HCEC 1CT (cell line): Measurements from ENCODE around the gene BBIP1.
A peak's percentile ranks its signal among the peaks of the same experiment; 100 is the strongest.
"Not testable (repeated sequence)": the region's sequence is repeated elsewhere in the genome, so short reads cannot be mapped to it uniquely, and the experiment has no call there.

Source experiments
- DNase-seq: peaks from one replicate; pipeline ENCODE4 v3.0.0-alpha.2; 2017

BBIP1 gene

GRCh38 chr10:110919971-110920881 lies 1.2 kb upstream of the BBIP1 start:
- DNase-seq = peak; percentile 51

GRCh38 chr10:110919349-110919931 lies 460 bp upstream of the BBIP1 start, which contains the start of gene SHOC2:
Gene SHOC2 (plus strand): TSS chr10:110919604. CDS start chr10:110964359, 44,755 bp downstream.
- peak; percentile 78 for DNase-seq

- DNase-seq = peak; percentile 97
These were observed 724 bp downstream of the BBIP1 start for GRCh38 chr10:110918269-110918642.

- DNase-seq = peak; percentile 89
These were observed 2.2 kb downstream of the BBIP1 start for GRCh38 chr10:110916554-110917346.

GRCh38 chr10:110915600-110915999 lies 3.4 kb downstream of the BBIP1 start:
- not testable (repeated sequence) for DNase-seq

- DNase-seq = no peak
These were observed 3.9 kb downstream of the BBIP1 start for GRCh38 chr10:110915035-110915434.

GRCh38 chr10:110914431-110914830 lies 4.5 kb downstream of the BBIP1 start:
- DNase-seq = peak; percentile 77

- peak; percentile 86 for DNase-seq
These were observed 6.6 kb downstream of the BBIP1 start for GRCh38 chr10:110912374-110912773.

GRCh38 chr10:110910138-110910537 lies 8.8 kb downstream of the BBIP1 start:
- DNase-seq = no peak

GRCh38 chr10:110903280-110904278 lies 15.4 kb downstream of the BBIP1 start:
- no peak for DNase-seq

- peak; percentile 67 for DNase-seq
These were observed 16.8 kb downstream of the BBIP1 start for GRCh38 chr10:110901954-110902819.

GRCh38 chr10:110900983-110901382 lies 18.0 kb downstream of the BBIP1 start:
- DNase-seq = no peak

- DNase-seq = peak; percentile 38
These were observed 20.6 kb downstream of the BBIP1 start for GRCh38 chr10:110898391-110898790.

GRCh38 chr10:110897184-110897583 lies 21.8 kb downstream of the BBIP1 start:
- no peak for DNase-seq

GRCh38 chr10:110893559-110894179 lies 25.3 kb downstream of the BBIP1 start:
- peak; percentile 51 for DNase-seq

GRCh38 chr10:110892602-110893288 lies 26.2 kb downstream of the BBIP1 start:
- DNase-seq = no peak

GRCh38 chr10:110887560-110887959 lies 31.4 kb downstream of the BBIP1 start:
- DNase-seq = no peak

GRCh38 chr10:110885932-110886674 lies 32.9 kb downstream of the BBIP1 start:
- no peak for DNase-seq

GRCh38 chr10:110883924-110884323 lies 35.1 kb downstream of the BBIP1 start:
- DNase-seq = no peak
